ENCODE data around the gene GRHL3. TPM values are rescaled to one million over a fixed set of nuclear protein-coding genes. Genes with fewer than 3 reads are reported as not detected.

GRHL3 gene
- total and polyA plus RNA-seq, 4 donors: 0.07 to 0.09 (median 0.09) TPM

GRCh38 chr1:24279590-24280232 is 39.4 kb upstream of the GRHL3 start:
- TF ChIP-seq RXRA (IDR thresholded peaks at IDR 0.05) (no peak), EGR1 (IDR thresholded peaks at IDR 0.05; ENCODE audit: low read depth in 2 of 2) (no peak), HNF4A (conservative IDR thresholded peaks at IDR 0.05) (no peak), SP1 (IDR thresholded peaks at IDR 0.05) (no peak), HNF4G (IDR thresholded peaks at IDR 0.05) (no peak), MAX (IDR thresholded peaks at IDR 0.05) (no peak), GABPA (IDR thresholded peaks at IDR 0.05 in 1 of 2, conservative IDR thresholded peaks at IDR 0.05 in 1 of 2) (no peak), ATF3 (IDR thresholded peaks at IDR 0.05) (no peak), JUND (IDR thresholded peaks at IDR 0.05) (no peak), FOXA1 (IDR thresholded peaks at IDR 0.05) (no peak), RAD21 (IDR thresholded peaks at IDR 0.05) (no peak), YY1 (IDR thresholded peaks at IDR 0.05) (no peak)
- TF ChIP-seq, protein P1, sequence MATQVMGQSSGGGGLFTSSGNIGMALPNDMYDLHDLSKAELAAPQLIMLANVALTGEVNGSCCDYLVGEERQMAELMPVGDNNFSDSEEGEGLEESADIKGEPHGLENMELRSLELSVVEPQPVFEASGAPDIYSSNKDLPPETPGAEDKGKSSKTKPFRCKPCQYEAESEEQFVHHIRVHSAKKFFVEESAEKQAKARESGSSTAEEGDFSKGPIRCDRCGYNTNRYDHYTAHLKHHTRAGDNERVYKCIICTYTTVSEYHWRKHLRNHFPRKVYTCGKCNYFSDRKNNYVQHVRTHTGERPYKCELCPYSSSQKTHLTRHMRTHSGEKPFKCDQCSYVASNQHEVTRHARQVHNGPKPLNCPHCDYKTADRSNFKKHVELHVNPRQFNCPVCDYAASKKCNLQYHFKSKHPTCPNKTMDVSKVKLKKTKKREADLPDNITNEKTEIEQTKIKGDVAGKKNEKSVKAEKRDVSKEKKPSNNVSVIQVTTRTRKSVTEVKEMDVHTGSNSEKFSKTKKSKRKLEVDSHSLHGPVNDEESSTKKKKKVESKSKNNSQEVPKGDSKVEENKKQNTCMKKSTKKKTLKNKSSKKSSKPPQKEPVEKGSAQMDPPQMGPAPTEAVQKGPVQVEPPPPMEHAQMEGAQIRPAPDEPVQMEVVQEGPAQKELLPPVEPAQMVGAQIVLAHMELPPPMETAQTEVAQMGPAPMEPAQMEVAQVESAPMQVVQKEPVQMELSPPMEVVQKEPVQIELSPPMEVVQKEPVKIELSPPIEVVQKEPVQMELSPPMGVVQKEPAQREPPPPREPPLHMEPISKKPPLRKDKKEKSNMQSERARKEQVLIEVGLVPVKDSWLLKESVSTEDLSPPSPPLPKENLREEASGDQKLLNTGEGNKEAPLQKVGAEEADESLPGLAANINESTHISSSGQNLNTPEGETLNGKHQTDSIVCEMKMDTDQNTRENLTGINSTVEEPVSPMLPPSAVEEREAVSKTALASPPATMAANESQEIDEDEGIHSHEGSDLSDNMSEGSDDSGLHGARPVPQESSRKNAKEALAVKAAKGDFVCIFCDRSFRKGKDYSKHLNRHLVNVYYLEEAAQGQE (IDR thresholded peaks at IDR 0.05): no peak
- TF ChIP-seq, protein P2, sequence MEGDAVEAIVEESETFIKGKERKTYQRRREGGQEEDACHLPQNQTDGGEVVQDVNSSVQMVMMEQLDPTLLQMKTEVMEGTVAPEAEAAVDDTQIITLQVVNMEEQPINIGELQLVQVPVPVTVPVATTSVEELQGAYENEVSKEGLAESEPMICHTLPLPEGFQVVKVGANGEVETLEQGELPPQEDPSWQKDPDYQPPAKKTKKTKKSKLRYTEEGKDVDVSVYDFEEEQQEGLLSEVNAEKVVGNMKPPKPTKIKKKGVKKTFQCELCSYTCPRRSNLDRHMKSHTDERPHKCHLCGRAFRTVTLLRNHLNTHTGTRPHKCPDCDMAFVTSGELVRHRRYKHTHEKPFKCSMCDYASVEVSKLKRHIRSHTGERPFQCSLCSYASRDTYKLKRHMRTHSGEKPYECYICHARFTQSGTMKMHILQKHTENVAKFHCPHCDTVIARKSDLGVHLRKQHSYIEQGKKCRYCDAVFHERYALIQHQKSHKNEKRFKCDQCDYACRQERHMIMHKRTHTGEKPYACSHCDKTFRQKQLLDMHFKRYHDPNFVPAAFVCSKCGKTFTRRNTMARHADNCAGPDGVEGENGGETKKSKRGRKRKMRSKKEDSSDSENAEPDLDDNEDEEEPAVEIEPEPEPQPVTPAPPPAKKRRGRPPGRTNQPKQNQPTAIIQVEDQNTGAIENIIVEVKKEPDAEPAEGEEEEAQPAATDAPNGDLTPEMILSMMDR (IDR thresholded peaks at IDR 0.05; ENCODE audit: low read depth, low read length, missing input control): no peak
- no peaks in the 10 kb centered on the region for H3K9me3 ChIP-seq (ENCODE audit: control insufficient read depth in 4 of 4, low read length in 3 of 4)
- no peak overlapping the region for H3K27ac ChIP-seq (ENCODE audit: low read depth in 1 of 2, low read length in 2 of 2)
- peaks cover 0 to 12% (median 3%) of the 10 kb centered on the region in 4 donors for H3K4me1 ChIP-seq (ENCODE audit: control insufficient read depth in 4 of 4, insufficient read depth in 4 of 4, low read length in 3 of 4)
- no peak for DNase-seq (ENCODE audit: low spot score)
- WGBS: 87% methylated on average over 5 of the region's 5 CpGs
- no peaks in the 10 kb centered on the region for H3K27me3 ChIP-seq (ENCODE audit: control insufficient read depth in 4 of 4, insufficient read depth in 4 of 4, low read length in 3 of 4)
- no peak overlapping the region for H3K9ac ChIP-seq (ENCODE audit: low read depth in 1 of 2, low read length in 2 of 2)
- no peaks in the 10 kb centered on the region for H3K36me3 ChIP-seq (ENCODE audit: control insufficient read depth in 4 of 4, insufficient read depth in 3 of 4, low read depth in 1 of 4, low read length in 3 of 4)
- H3K4me3 ChIP-seq (ENCODE audit: low read depth in 1 of 3, low read length in 3 of 3): no peak overlapping the region

DNA sequence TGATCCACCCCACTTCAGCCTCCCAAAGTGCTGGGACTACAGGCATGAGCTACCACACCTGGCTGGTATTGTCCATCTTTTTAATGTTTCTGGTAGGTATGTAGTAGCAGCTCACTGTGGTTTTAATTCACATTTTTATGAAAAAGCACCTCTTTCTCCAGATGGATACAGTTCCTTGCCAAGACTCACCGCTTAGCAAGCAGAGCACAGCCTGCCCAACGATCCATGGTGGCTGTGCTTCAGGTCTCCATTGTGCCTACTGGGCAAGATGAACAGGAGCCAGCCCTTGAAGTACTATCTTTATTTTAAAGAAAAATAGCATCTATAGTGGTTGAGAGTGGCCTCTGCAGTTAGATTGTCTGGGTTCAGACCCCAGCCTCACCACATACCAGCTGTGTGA is 37.6 kb upstream of the GRHL3 start:
- Histone ChIP-seq H3K27ac (ENCODE audit: low read depth in 1 of 2, low read length in 2 of 2) (no peak overlapping the region), H3K9me3 (ENCODE audit: control insufficient read depth in 4 of 4, low read length in 3 of 4) (no peaks in the 10 kb centered on the region), H3K27me3 (ENCODE audit: control insufficient read depth in 4 of 4, insufficient read depth in 4 of 4, low read length in 3 of 4) (no peaks in the 10 kb centered on the region), H3K36me3 (ENCODE audit: control insufficient read depth in 4 of 4, insufficient read depth in 3 of 4, low read depth in 1 of 4, low read length in 3 of 4) (no peaks in the 10 kb centered on the region), H3K4me1 (ENCODE audit: control insufficient read depth in 4 of 4, insufficient read depth in 4 of 4, low read length in 3 of 4) (peaks cover 0 to 12% (median 3%) of the 10 kb centered on the region in 4 donors), H3K4me3 (ENCODE audit: low read depth in 1 of 3, low read length in 3 of 3) (no peak overlapping the region), H3K9ac (ENCODE audit: low read depth in 1 of 2, low read length in 2 of 2) (no peak overlapping the region)
- DNase-seq (ENCODE audit: low spot score): no peak
- 98% methylated on average over 2 of the region's 2 CpGs for WGBS
- no peak for TF ChIP-seq YY1 (IDR thresholded peaks at IDR 0.05)
- no peak for TF ChIP-seq TAF1 (conservative IDR thresholded peaks at IDR 0.05)
- no peak for TF ChIP-seq MAX (IDR thresholded peaks at IDR 0.05)
- TF ChIP-seq, protein P2 (IDR thresholded peaks at IDR 0.05; ENCODE audit: low read depth, low read length, missing input control): no peak
- TF ChIP-seq FOXA1 (IDR thresholded peaks at IDR 0.05): no peak
- no peak for TF ChIP-seq EGR1 (IDR thresholded peaks at IDR 0.05; ENCODE audit: low read depth in 2 of 2)
- TF ChIP-seq, protein P1 (IDR thresholded peaks at IDR 0.05): no peak
- TF ChIP-seq, protein P3, sequence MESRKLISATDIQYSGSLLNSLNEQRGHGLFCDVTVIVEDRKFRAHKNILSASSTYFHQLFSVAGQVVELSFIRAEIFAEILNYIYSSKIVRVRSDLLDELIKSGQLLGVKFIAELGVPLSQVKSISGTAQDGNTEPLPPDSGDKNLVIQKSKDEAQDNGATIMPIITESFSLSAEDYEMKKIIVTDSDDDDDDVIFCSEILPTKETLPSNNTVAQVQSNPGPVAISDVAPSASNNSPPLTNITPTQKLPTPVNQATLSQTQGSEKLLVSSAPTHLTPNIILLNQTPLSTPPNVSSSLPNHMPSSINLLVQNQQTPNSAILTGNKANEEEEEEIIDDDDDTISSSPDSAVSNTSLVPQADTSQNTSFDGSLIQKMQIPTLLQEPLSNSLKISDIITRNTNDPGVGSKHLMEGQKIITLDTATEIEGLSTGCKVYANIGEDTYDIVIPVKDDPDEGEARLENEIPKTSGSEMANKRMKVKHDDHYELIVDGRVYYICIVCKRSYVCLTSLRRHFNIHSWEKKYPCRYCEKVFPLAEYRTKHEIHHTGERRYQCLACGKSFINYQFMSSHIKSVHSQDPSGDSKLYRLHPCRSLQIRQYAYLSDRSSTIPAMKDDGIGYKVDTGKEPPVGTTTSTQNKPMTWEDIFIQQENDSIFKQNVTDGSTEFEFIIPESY (IDR thresholded peaks at IDR 0.05): no peak
